Lower leg skin (tissue), 4 donors: ENCODE data around the gene CC2D2A. TPM values are rescaled to one million over a fixed set of nuclear protein-coding genes. Genes with fewer than 3 reads are reported as not detected.

ENCODE experiments used
- DNase-seq, 2 donors: peaks; one replicate each; pipeline ENCODE4 v3.0.0-alpha.2; 2019; ENCODE audit warnings: low spot score in 2 of 2
- H3K4me3 ChIP-seq: fragments of 200-600 bp; sonication (generic); 2 replicates; pipeline ENCODE4 v1.5.1; 2017; ENCODE audit warnings: mild to moderate bottlenecking, low read depth; ENCODE audit not compliant: poor library complexity, severe bottlenecking
- CTCF ChIP-seq, 3 donors: fragments of 450-650 bp; IDR thresholded peaks; one replicate each; pipeline ENCODE4 v1.5.1; 2016; ENCODE audit warnings: antibody characterized with exemption in 3 of 3, mild to moderate bottlenecking in 3 of 3, moderate library complexity in 2 of 3
- POLR2A ChIP-seq, 2 donors: fragments of 450-650 bp; IDR thresholded peaks; one replicate each; pipeline ENCODE4 v1.6.1; 2016 to 2017; ENCODE audit warnings: antibody characterized with exemption in 2 of 2, mild to moderate bottlenecking in 1 of 2, moderate library complexity in 1 of 2
- WGBS, 2 donors: methylation state at CpG; one replicate each; pipeline ENCODE4 v1.1.5; 2018; 5-methylcytosine and 5-hydroxymethylcytosine counted together
- intact Hi-C: fragments of 100-400 bp; cut with DNase I; formaldehyde crosslinking; loops from one replicate; pipeline ENCODE4 v1.15.0; 2023; ENCODE audit warnings: low total_unique reads
- total RNA-seq, 4 donors: library from RNA; depleted of rRNA; stranded (reverse); fragments of >200 nt; gene quantifications; one replicate each; pipeline ENCODE4 v1.1.0, GENCODE V29; 2016

The CC2D2A gene
- total RNA-seq, 4 donors from 2014 or later, result 2.1 to 6.3 (median 3.3) TPM

DNA sequence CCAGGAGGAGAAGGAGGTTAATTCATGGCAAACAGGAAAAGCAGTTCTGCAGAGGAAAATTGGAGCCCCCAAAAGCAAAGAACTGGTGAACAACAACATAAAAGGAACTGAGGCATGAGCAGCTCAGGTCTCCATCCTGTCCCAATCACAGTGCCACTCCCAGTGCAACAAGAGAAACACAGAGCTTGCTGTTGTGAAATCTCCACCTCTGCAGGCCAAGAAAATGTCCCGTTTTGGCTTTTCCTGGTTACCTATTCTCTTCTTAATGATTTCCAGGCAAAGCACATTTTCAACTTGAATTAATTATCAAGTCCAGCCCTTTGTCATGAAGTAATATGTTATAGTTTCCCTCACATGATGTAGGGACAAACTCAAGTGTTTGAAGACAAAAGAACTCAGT is 41.1 kb upstream of the CC2D2A start:
- WGBS, 2 donors, result 26 to 35% methylated on average over 1 of the region's 1 CpG
- H3K4me3 ChIP-seq, result no peak overlapping the region
- intact Hi-C loops, result no loop called here
- TF ChIP-seq POLR2A (IDR thresholded peaks at IDR 0.05), result no peak
- no peak for TF ChIP-seq CTCF (IDR thresholded peaks at IDR 0.05)
- DNase-seq, result peak; percentile 73 to 90

GRCh38 chr4:15434091-15434490 is 35.6 kb upstream of the CC2D2A start:
- no peak for DNase-seq
- intact Hi-C loops, result no loop called here
- H3K4me3 ChIP-seq, result no peak overlapping the region
- TF ChIP-seq CTCF (IDR thresholded peaks at IDR 0.05) (no peak), POLR2A (IDR thresholded peaks at IDR 0.05) (no peak)
- WGBS, 2 donors, result 59 to 70% methylated on average over 2 of the region's 2 CpGs

DNA sequence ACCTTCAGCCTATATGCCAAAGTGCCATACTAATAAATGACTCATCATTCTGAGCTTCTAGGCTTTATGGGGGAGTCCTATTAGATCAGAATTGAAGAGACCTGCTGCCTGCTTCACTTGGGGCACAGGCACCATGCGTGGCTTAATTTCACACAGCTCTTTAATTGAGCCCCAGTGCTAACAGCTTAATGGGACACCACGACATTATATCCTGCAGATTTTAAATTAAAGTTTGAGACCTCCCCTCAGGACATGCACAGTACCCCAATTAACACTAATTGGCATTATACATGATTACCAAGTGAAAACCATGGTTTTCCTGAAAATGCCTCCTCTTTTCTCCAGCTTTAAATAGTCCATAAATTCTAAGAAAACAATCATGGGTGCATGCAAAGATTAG is 35.0 kb upstream of the CC2D2A start:
- intact Hi-C loops, result no loop called here
- WGBS, 2 donors, result 91 to 94% methylated on average over 2 of the region's 2 CpGs
- no peak for DNase-seq
- no peak for TF ChIP-seq POLR2A (IDR thresholded peaks at IDR 0.05)
- no peak for TF ChIP-seq CTCF (IDR thresholded peaks at IDR 0.05)
- H3K4me3 ChIP-seq, result no peak overlapping the region

DNA sequence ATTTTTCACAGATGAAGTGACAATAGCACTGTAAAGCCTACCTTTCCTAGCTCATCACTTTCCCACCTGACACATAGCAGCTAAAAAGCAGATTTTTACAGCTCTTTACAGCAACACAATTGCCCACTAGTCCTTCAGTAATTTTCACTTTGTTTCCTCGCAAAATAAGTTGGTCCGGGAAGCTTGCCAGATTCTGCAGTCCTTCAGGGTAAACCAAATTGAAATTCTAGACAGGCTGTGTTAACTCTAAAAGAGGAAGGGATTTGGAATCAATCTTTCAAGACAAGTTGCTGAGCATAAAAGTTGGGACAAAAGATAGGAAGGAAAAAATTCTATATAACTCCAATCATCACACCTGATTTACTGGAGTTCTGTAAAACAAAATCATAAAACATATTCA is 33.2 kb upstream of the CC2D2A start:
- TF ChIP-seq CTCF (IDR thresholded peaks at IDR 0.05) (no peak), POLR2A (IDR thresholded peaks at IDR 0.05) (no peak)
- WGBS, 2 donors, result 9 to 12% methylated on average over 2 of the region's 2 CpGs
- no peak for DNase-seq
- intact Hi-C loops, result no loop called here
- H3K4me3 ChIP-seq, result no peak overlapping the region

DNA sequence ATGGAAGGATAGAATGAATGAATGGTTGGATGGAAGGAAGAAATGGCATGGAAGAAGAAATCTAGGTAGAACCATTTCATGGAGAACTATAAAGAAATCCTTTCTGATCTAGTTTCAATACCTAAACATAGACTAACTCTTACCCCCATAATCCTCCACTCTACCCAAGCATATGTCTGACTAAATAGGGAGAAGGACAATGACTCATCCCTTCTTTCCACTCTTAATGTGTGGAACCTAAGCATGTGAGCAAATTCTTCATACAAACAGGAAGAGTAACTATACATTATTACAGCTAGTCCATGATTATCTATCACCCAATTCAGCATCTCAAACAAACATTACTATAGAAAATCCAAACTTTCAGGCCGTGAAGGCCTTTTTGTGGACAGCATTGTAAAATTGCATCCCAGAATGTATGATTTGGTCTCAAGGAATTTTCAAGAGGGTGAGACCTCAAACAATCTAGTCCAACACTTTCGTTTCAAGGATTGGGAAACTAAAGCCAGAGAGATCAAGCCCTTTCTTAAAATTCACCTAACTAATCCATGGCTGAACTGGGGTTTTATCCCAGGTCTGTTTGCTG is 30.6 kb upstream of the CC2D2A start:
- no peak for TF ChIP-seq CTCF (IDR thresholded peaks at IDR 0.05)
- no peak for TF ChIP-seq POLR2A (IDR thresholded peaks at IDR 0.05)
- H3K4me3 ChIP-seq, result no peak overlapping the region
- no peak for DNase-seq
- 85 to 90% methylated on average over 2 of the region's 2 CpGs for WGBS, 2 donors
- intact Hi-C loops, result no loop called here
